ENCODE results near the gene SC5D. TPM values are rescaled to one million over a fixed set of nuclear protein-coding genes. Genes with fewer than 3 reads are reported as not detected.

Gene SC5D
- total RNA-seq, 1 experiment from 2014 or later = 82.5 TPM

DNA sequence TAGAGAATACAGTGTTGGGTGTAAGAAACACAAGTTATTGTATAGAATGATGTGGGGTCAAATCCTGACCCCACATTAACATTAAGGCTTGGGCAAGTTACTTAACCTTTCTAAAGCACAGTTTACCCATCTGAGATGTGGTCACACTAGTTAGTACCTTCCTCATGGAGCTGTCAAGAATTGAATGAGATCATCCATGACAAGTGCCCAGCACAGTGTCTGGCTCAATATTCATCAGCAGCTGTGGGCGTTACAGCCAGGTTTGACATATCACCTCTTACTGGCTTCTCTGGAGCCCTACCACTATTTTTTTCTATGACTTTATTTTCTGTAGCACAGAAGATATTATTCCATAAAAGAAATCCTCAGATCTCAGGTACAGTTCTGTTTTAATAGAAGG lies 57.2 kb downstream of the SC5D start:
- peaks cover 4% of the 10 kb centered on the region for H3K27me3 ChIP-seq (replicated peaks; ENCODE audit: insufficient read depth, low read depth, low read length, poor library complexity)
- intact Hi-C loops (cut with micrococcal nuclease; ENCODE audit: unreplicated experiment) = no loop called here
- no peak for DNase-seq (ENCODE audit: low spot score)
- H3K4me1 ChIP-seq (ENCODE audit: insufficient read depth, low read length, poor library complexity, severe bottlenecking) = no peaks in the 10 kb centered on the region
- ChIA-PET CTCF (interaction anchor here (0.7 kb wide), 1 partner anchor 97 kb away, joined by 3 read pairs; no protein-coding TSS in a partner anchor), POLR2A (ENCODE audit: low non-redundant PET) (no interaction called here)
- no peaks in the 10 kb centered on the region for H3K9me3 ChIP-seq (ENCODE audit: low read depth, low read length, poor library complexity, severe bottlenecking)
- H3K4me3 ChIP-seq (ENCODE audit: low read depth, low read length, poor library complexity, severe bottlenecking) = no peak overlapping the region
- no TSS peak for BruUV-seq (replicated peaks)
- no peak overlapping the region for H3K27ac ChIP-seq (ENCODE audit: low read depth, low read length, poor library complexity, severe bottlenecking)
- no peaks in the 10 kb centered on the region for H3K36me3 ChIP-seq (ENCODE audit: insufficient read depth, low read length, poor library complexity, severe bottlenecking)
- no peak for TF ChIP-seq EZH2 (IDR thresholded peaks at IDR 0.05; ENCODE audit: borderline replicate concordance, low read depth, low read length, poor library complexity, severe bottlenecking)
- TF ChIP-seq, protein P1, sequence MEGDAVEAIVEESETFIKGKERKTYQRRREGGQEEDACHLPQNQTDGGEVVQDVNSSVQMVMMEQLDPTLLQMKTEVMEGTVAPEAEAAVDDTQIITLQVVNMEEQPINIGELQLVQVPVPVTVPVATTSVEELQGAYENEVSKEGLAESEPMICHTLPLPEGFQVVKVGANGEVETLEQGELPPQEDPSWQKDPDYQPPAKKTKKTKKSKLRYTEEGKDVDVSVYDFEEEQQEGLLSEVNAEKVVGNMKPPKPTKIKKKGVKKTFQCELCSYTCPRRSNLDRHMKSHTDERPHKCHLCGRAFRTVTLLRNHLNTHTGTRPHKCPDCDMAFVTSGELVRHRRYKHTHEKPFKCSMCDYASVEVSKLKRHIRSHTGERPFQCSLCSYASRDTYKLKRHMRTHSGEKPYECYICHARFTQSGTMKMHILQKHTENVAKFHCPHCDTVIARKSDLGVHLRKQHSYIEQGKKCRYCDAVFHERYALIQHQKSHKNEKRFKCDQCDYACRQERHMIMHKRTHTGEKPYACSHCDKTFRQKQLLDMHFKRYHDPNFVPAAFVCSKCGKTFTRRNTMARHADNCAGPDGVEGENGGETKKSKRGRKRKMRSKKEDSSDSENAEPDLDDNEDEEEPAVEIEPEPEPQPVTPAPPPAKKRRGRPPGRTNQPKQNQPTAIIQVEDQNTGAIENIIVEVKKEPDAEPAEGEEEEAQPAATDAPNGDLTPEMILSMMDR (conservative IDR thresholded peaks at IDR 0.05; ENCODE audit: low read depth, low read length) = no peak

DNA sequence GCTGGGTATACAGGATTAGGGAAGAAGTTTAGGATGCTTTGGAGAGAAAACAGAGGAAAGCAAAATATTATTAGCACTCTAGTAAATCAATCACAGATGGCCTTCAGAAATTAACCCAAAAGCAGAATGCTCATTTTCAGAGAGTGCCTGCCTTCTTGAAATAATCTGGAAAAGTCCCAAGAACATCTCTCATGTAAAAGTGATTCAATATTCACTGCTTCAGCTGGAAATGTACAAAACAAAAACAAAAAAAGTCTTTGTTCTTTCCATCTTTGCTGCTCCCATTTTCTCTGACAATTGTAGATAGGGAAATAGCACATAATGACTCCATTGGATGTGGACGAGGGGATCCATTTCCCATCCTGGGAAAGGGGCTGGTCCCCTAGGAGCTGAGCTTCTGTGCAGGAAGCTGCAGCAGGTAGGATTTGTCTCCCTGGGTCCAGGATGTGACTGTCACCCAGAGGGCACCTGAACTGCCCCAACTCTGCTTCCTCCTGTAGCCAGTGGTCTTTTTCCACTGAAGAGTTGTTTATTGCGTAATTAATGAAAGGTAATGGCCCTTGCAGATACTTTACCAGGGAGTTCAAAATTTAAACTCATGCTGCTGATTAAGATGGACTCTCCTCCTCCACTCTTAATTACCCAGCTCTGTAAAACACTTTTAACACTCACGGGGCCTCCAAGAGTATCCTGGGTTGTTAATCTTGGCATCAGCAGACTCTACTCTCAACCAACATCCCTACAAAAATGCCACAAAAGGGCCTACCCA lies 57.9 kb downstream of the SC5D start:
- POLR2A ChIA-PET (ENCODE audit: low non-redundant PET) = no interaction called here
- H3K4me1 ChIP-seq (ENCODE audit: insufficient read depth, low read length, poor library complexity, severe bottlenecking) = no peaks in the 10 kb centered on the region
- CTCF ChIA-PET = interaction anchor here (0.7 kb wide), 1 partner anchor 98 kb away, joined by 3 read pairs; no protein-coding TSS in a partner anchor
- H3K27ac ChIP-seq (ENCODE audit: low read depth, low read length, poor library complexity, severe bottlenecking) = no peak overlapping the region
- TF ChIP-seq EZH2 (IDR thresholded peaks at IDR 0.05; ENCODE audit: borderline replicate concordance, low read depth, low read length, poor library complexity, severe bottlenecking) = no peak
- TF ChIP-seq, protein P1 (conservative IDR thresholded peaks at IDR 0.05; ENCODE audit: low read depth, low read length) = no peak
- no peaks in the 10 kb centered on the region for H3K9me3 ChIP-seq (ENCODE audit: low read depth, low read length, poor library complexity, severe bottlenecking)
- H3K36me3 ChIP-seq (ENCODE audit: insufficient read depth, low read length, poor library complexity, severe bottlenecking) = no peaks in the 10 kb centered on the region
- no TSS peak for BruUV-seq (replicated peaks)
- intact Hi-C loops (cut with micrococcal nuclease; ENCODE audit: unreplicated experiment) = no loop called here
- H3K4me3 ChIP-seq (ENCODE audit: low read depth, low read length, poor library complexity, severe bottlenecking) = no peak overlapping the region
- peaks cover 6% of the 10 kb centered on the region for H3K27me3 ChIP-seq (replicated peaks; ENCODE audit: insufficient read depth, low read depth, low read length, poor library complexity)
- DNase-seq (ENCODE audit: low spot score) = no peak

DNA sequence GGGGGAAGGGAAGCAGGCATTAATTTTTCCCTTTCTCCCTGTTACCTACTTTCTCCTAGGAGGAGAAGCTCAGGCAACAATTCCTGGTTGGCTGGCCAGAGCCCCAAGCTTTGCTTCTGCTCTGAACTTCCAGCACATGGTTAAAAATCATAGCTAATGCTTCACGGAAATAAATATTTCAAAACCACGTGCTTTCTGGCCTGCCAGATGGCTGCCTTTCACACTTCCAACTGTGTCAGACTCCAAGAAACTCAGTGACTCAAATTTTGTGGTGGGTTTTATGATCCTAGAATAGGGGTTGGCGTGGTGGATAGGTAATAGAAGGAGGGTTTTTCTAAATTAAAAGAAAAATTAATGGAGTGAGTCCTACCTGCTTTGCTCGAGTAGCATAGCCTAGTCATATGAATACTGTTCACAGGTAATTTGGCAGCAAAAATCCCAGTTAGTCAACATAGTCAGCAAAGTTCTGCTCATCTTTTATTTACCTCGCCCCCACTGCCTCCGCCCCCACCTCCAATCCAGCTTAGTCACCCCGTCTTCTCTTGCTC lies 58.6 kb downstream of the SC5D start:
- Histone ChIP-seq H3K27me3 (replicated peaks; ENCODE audit: insufficient read depth, low read depth, low read length, poor library complexity) (peaks cover 9% of the 10 kb centered on the region), H3K9me3 (ENCODE audit: low read depth, low read length, poor library complexity, severe bottlenecking) (no peaks in the 10 kb centered on the region), H3K36me3 (ENCODE audit: insufficient read depth, low read length, poor library complexity, severe bottlenecking) (no peaks in the 10 kb centered on the region), H3K4me1 (ENCODE audit: insufficient read depth, low read length, poor library complexity, severe bottlenecking) (no peaks in the 10 kb centered on the region), H3K27ac (ENCODE audit: low read depth, low read length, poor library complexity, severe bottlenecking) (no peak overlapping the region), H3K4me3 (ENCODE audit: low read depth, low read length, poor library complexity, severe bottlenecking) (no peak overlapping the region)
- no peak for DNase-seq (ENCODE audit: low spot score)
- ChIA-PET POLR2A (ENCODE audit: low non-redundant PET) (no interaction called here), CTCF (no interaction called here)
- TF ChIP-seq, protein P1 (conservative IDR thresholded peaks at IDR 0.05; ENCODE audit: low read depth, low read length) = no peak
- TF ChIP-seq EZH2 (IDR thresholded peaks at IDR 0.05; ENCODE audit: borderline replicate concordance, low read depth, low read length, poor library complexity, severe bottlenecking) = no peak
- BruUV-seq (replicated peaks) = no TSS peak
- intact Hi-C loops (cut with micrococcal nuclease; ENCODE audit: unreplicated experiment) = no loop called here

Data from A673 (cell line).